KBM-7 (cell line): ENCODE data around the gene IL36A.

Experiments
- DNase-seq: peaks from one replicate; pipeline ENCODE4 v3.0.0-alpha.2; 2015
- in situ Hi-C: fragments of 300-500 bp; cut with MboI; formaldehyde crosslinking; loops from 2 replicates; pipeline ENCODE4 v1.14.3; 2020; ENCODE audit warnings: low sequenced_read_pairs, low pct_unique_long_range_greater_than_20kb, mixed read lengths

The IL36A gene

GRCh38 chr2:113038291-113038690 lies 33.0 kb downstream of the IL36A start:
- in situ Hi-C loops: no loop called here
- no peak for DNase-seq

DNA sequence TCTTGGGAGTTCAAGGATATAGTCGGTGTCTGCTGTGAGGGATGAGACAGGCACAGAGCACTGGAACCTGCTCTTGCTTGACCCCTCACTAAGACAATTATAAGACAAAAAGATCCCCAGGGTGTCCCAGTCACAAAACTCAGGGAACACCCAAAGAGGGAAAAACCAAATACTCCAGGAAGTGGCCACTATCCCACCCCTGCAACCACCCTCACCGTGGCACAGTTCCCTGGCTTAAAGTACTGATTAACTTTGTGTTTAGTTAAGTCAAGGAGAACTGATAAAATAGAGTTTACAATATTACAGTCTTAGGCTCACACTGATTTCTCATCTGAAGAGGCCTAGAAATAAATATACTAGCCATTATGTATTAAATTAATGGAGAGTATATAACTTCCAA lies 33.9 kb downstream of the IL36A start:
- in situ Hi-C loops: no loop called here
- DNase-seq: no peak

DNA sequence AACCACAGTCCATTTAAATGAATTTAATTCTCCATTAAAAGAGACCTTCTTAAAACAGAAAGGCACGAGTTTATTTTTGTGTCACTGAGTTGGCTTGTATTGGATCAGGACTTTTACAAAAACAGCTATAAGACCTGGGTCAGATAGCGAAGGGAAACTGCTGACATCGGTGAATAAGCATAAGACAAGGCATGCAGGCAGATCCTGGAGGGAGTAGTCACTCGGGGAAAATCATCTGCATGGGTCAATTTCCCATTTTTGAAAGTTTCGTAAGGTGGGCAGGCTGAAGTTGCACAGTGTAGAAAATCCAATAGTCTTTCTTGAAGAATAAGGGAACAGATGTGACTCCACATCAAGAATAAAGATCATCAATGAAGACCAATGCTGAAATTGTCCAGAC lies 34.5 kb downstream of the IL36A start:
- DNase-seq: no peak
- in situ Hi-C loops: no loop called here

DNA sequence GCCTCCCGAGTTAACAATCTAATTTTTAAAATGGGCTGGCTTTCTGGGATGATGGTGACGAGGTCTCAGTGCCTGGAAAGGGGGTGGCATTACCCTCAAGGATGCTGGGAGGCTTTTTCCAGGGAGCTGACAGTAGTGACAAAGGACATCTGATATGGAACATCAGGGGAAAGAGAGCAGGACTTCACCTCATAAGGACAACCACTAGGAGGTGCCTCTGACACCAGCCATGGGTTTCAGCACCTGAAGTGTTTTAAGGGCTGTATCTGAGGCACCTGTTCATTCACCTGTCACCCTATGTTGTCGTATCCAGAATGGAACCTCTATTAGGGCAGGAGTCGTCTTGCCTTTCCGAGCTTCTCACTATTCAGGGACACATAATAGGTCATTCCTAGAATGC lies 36.6 kb downstream of the IL36A start:
- no peak for DNase-seq
- in situ Hi-C loops: no loop called here

GRCh38 chr2:113046465-113046864 lies 41.2 kb downstream of the IL36A start:
- in situ Hi-C loops: no loop called here
- no peak for DNase-seq

- no peak for DNase-seq
- in situ Hi-C loops: no loop called here
Measured at GRCh38 chr2:113050921-113051895, 45.9 kb downstream of the IL36A start.

GRCh38 chr2:113052396-113052917 lies 47.2 kb downstream of the IL36A start, which contains the start of gene IL36B:
Gene IL36B (minus strand): TSS chr2:113052867.
- DNase-seq: no peak
- in situ Hi-C loops: no loop called here

DNA sequence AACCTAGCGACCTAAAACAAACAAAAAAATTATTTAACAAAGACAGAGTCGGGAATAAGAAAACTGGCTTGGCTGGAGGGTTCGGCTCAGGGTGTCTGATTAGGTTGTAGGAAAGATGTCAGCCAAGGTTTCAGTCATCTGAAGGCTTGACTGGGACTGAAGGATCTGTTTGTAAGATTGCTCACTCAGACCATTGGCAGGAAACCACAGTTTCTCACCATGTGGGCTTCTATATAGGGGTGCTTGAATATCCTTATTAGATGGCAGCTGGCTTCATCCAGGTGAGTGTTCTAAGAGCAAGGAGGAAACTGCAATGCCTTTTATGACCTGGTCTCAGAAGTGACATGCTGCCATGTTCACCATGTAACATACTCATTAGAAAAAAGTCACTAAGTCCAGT lies 48.4 kb downstream of the IL36A start:
- in situ Hi-C loops: no loop called here
- no peak for DNase-seq

GRCh38 chr2:113054066-113054465 lies 48.8 kb downstream of the IL36A start:
- DNase-seq: no peak
- in situ Hi-C loops: no loop called here

DNA sequence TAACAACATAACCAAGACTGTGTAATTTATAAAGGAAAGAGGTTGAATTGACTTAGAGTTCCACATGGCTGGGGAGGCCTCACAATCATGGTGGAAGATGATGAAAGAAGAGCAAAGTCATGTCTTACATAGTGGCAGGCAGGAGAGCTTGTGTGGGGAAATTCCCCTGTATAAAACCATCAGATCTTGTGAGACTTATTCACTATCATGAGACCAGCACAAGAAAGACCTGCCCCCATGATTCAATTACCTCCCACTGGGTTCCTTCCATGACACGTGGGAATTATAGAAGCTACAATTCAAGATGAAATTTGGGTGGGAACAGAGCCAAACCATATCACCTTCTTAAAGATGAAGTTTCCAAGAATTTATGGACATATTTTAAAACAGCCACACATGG lies 51.3 kb downstream of the IL36A start:
- in situ Hi-C loops: no loop called here

GRCh38 chr2:113057117-113057516 lies 51.9 kb downstream of the IL36A start:
- in situ Hi-C loops: no loop called here
- no peak for DNase-seq

More for the DNA sequence above, 51.3 kb downstream of the IL36A start:
- no peak for DNase-seq
